NCI-H1436 treated with DMSO at 0.1 percent for 48 hours (cell line): ENCODE data around the gene ERI3.

Source experiments
- DNase-seq: peaks from one replicate; lab custom pipeline; 2025; lab: John Stamatoyannopoulos, UW

Gene ERI3, protein sequence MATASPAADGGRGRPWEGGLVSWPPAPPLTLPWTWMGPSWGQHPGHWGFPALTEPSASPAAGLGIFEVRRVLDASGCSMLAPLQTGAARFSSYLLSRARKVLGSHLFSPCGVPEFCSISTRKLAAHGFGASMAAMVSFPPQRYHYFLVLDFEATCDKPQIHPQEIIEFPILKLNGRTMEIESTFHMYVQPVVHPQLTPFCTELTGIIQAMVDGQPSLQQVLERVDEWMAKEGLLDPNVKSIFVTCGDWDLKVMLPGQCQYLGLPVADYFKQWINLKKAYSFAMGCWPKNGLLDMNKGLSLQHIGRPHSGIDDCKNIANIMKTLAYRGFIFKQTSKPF

GRCh38 chr1:44354840-44355581 is at the start of gene ERI3:
Gene ERI3 (minus strand): TSS chr1:44355257. CDS start chr1:44355026, 231 bp downstream.
- DNase-seq = peak; percentile 74

DNA sequence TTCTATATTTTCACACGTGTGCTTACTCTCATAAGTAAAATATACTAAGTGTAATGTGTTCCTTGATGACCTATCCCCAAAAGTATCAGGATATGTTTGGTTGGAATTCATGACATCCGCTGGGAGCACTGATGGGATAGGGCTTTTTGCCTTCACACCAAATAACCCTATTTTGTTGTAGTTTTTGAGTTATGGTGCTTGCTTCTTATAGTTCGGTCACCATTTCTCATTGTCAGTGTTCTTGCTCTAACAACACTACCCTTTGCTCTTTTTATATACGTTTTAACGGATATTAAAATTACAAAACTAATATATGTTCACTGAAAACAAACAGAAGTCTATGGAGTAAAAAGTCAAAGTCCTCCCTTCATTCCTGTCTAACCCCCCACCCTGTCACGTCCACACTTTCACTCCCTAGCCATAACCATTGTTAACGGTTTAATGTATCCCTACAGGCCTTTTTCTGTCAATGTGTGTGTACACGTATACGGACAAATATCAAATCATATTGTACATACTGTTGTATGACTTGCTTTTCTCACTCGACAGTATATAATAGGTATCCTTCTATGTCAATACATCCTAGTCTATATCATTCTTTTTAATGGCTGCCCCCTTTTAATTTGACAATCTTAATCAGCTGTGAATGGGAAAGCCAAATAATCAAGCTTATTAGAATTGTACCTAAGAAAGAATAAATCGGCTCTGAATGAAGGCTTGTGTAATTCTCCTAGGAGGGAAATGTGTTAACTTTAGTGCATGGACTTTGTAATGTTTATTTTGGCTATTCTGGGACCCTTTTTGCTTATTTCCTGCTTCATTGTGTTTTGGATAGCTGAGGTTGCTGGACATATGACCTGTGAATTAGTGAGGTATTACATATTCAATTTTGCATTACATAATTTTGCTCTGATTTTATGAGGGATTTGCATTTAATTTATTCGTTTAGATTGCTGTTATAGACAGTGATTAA is 46.5 kb upstream of the ERI3 start:
- no peak for DNase-seq

DNA sequence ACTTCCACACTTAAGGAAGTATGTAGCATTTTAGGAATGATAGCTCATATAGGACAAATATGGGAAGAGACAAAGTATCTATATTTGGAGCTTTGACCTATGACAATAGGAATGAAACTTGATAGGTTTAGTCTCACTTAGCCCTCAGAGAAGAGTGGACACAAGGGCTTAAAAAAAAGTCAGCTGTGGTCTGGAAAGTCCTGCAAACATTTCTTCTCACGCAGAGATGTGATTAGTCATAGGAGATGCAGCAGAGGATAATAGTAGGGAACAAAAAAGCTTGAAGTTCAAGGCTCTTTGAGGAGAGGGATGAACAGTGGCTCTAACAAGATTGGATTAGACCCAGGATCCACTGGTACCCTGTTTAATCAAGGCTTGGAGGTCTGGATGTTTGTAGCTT is 35.2 kb upstream of the ERI3 start:
- no peak for DNase-seq

GRCh38 chr1:44389437-44389836 is 34.4 kb upstream of the ERI3 start:
- DNase-seq = no peak

DNA sequence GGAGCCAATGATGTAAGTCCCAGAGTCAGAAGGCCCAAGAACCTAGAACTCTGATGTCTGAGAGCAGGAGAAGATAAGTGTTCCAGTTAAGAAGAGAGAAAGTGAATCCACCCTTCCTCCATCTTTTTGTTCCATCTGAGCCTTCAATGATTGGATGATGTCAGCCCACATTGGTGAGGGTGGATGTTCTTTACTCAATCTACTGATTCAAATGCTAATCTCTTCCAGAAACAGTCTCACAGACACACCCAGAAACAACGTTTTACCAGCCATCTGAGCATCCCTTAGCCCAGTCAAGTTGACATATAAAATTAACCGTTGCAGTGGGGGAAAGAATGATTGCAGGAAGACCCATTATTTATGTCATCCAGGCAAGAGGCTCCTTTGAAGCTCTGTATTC is 33.5 kb upstream of the ERI3 start:
- no peak for DNase-seq

DNA sequence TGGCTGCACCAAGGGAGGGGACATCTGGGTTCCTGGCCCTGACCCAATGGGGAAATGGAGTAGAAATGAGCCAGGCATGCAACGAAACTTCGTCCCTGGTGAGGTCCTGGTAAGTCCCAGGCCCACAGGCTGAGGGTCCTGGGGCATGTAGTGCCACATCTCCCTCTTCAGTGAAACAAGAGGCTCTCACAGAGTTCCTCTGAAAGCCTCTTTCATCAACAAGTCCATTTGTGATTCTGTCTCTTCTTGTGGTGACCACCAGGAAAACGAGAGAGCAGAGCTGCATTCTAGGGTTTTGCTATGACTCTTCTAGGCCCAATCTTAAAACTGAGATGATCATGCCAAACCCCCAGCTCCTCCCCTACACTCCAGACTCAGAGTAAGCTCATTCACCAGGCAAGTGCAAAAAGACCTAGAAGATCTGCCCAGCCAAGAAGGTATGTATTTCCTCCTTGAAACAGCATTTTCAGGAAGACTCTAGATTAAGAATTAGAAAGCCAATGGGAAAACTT is 25.7 kb upstream of the ERI3 start:
- no peak for DNase-seq

DNA sequence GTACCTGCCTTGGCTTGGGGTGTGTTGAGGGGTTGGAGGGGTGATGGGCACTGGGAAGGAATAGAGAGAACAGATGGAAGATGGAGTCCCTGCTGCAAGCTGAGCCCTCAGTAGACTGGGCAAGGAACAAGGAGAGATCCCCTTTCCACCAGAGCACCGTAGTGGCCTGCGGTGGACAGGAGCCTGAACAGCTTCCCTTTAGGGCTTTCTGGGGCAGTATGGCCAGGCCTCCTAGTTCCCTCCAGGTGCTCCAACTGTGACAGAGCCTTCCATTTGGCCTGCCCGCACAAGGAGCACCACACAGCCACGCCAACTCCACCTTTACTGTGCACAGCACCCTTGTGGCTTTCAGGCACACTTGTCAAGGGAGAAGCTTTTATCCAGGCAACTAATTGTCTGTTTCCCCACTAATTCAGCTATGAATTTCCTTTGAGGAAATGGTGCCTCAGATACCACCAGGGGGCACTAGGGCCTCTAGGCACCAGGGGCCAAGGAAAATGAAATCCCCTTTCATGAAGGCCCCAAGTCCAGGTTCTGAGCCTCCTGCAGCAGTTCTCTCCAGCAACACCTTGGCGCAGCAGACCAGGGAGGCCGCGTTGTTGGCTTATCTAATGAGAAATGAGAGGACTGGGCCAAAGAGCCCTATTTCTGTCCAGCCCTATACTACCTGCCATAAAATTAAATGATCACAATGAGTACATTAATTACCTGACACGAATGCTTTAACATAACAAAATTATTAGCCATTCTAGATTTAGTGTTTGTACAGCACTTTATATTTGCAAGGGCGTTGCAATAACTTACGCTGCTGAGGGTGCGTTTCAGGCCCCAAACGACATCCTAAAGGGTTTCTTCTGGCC is 23.1 kb upstream of the ERI3 start:
- no peak for DNase-seq

- DNase-seq = no peak
Measured at GRCh38 chr1:44375547-44375946, 20.5 kb upstream of the ERI3 start.

- DNase-seq = no peak
Measured at GRCh38 chr1:44371206-44371605, 16.1 kb upstream of the ERI3 start.

DNA sequence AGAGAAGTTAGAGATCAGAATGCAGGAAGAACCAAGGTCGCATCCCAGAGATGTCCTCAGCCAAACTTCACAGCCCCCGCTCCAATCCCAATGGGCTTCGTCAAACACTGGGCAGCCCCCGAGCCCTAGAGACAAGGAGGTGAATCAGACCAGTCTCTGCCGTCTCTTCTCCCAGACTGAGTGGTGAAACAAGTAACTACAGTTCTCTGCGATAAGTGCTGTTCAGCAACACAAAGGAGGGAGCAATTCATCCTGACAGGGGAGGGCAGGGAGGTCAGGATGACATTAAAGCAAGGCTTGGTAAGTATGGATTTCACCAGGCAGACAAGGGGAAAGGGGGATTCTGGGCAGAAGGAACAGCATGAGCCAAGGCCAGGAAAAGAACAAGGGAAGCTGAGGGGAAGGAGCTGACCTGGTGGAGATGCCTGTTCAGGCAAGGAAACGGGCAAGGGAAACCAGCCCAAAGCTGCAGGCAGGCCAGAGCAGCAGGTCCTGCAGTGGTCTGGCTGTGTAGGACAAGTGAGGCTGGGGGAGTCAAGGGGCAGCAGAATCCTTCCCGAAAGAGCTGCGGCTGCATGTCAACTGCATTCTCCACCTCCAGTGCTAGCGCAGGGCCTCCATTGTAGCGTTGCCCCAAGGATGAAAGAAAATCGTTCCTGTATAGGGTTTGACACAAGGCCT is 13.6 kb upstream of the ERI3 start:
- no peak for DNase-seq

DNA sequence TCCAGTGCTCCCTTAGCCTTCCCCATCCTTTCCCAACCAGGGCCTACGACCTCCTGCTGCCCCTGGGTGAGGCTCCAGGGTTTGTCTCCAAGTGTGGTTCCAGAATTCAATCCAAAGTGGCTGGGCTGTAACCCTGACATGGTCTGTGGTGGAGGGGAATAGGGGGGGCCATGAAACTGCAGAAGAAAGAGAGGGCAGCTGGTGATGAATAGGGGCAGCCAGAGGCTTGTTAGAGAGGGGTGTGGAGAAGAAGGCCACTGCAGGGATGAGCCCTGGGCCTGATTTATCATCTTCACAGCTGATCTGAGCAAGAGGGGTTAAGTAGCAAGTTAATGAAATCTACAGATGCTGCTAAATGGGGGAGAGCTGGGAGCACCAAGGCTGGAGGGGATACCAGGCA is 12.9 kb upstream of the ERI3 start:
- no peak for DNase-seq

GRCh38 chr1:44366371-44366975 is 11.4 kb upstream of the ERI3 start:
- no peak for DNase-seq

DNA sequence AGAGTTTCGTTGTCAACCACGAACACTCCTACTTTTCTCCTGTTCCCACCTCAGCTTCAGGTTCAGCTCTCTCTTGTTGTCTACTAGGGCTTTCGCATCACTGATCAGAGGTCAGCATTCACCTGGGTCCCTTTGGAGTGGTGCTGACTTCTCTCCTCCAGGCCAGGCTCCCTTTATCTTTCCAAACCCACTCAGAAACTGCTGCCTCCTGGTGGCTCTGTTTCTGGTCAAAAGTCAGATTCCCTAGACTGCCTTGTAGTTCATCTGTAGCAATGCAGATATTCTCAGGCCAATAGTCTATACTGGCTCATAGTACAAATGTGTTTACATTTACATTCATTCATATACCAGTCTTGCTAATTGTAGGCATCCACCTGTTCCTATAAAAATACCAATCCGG is 6.4 kb upstream of the ERI3 start:
- DNase-seq = no peak

- DNase-seq = no peak
Measured at GRCh38 chr1:44359234-44359935, 4.3 kb upstream of the ERI3 start.

GRCh38 chr1:44357710-44358109 is 2.7 kb upstream of the ERI3 start:
- no peak for DNase-seq

- DNase-seq = no peak
Measured at GRCh38 chr1:44355582-44356305, 687 bp upstream of the ERI3 start.

DNA sequence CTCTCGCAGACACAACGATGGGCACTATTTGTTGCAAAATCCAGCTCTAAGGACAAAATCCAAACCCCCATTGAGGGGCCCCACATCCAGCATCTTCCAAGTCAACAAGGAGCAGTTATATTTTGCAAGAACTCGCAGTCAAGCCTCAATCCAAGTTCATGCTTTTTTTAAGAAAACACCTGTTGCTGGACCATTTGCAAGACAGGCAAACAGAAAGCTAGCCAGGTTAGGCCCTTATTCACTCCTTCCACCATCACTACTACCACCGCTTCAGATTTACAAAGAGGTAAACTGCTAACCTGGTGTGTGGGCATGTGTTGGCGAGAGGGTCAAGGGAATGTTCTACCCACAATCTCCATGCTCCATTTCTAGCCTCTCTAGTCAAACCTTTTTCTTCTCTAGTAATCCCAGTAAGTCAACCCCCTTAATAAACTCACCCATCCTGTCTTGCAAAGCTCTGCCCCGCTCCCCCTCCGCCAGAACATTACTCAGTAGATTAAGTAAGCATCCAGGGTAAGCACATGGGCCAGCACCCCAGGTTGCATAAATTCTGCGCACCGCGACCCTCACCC is 703 bp downstream of the ERI3 start:
- no peak for DNase-seq

- DNase-seq = no peak
Measured at GRCh38 chr1:44353604-44354003, 1.5 kb downstream of the ERI3 start.

DNA sequence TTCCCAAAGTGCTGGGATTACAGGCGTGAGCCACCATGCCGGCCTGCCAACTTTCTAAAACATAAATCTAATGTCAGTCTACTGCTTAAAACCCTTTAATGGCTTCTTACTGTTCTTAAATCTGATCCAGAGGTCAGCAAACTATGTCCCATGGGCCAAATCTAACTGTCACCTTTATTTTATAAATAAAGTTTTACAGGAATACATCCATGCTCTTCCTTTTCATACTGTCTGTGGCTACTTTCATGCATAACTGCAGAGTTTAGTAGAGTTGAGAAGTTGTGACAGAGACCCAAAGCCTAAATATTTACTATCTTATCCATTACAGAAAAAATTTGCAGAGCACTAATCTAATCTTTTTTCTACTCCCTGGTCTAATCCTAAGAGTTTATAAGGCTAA is 3.8 kb downstream of the ERI3 start:
- no peak for DNase-seq
